HepG2 (cell line): ENCODE measurements around the gene MT4. TPM values are rescaled to one million over a fixed set of nuclear protein-coding genes. Genes with fewer than 3 reads are reported as not detected.

Experiments
- FOXC1 ChIP-seq: sonication (generic); formaldehyde crosslinking; IDR thresholded peaks from 2 replicates; pipeline ENCODE4 v1.8.0; 2022; ENCODE audit warnings: mild to moderate bottlenecking, missing genetic modification reagents, borderline replicate concordance
- GABPB1 ChIP-seq: IDR thresholded peaks from 2 replicates; pipeline ENCODE4 v1.6.1; 2016; ENCODE audit warnings: mild to moderate bottlenecking, missing genetic modification reagents, moderate library complexity, missing compliant biosample characterization
- GFI1 ChIP-seq: sonication (generic); formaldehyde crosslinking; IDR thresholded peaks from 2 replicates; pipeline ENCODE4 v1.5.0; 2020; ENCODE audit warnings: missing genetic modification reagents, mild to moderate bottlenecking, borderline replicate concordance
- PITX1 ChIP-seq: sonication (generic); formaldehyde crosslinking; IDR thresholded peaks from 2 replicates; pipeline ENCODE4 v1.5.1; 2020; ENCODE audit warnings: mild to moderate bottlenecking, missing genetic modification reagents
- SOX6 ChIP-seq, 2 experiments: fragments of 450-650 bp in 1 of 2; sonication (generic) in 1 of 2; formaldehyde crosslinking in 1 of 2; IDR thresholded peaks; 2 replicates each; pipeline versions ENCODE4 v1.4.0 to v1.6.1; 2017 to 2020; ENCODE audit warnings: antibody characterized with exemption in 1 of 2, mild to moderate bottlenecking in 1 of 2, missing genetic modification reagents in 1 of 2
- SRY ChIP-seq: sonication (generic); formaldehyde crosslinking; IDR thresholded peaks from 2 replicates; pipeline ENCODE4 v1.8.0; 2022; ENCODE audit warnings: mild to moderate bottlenecking, missing genetic modification reagents
- ZFP62 ChIP-seq: sonication (generic); formaldehyde crosslinking; IDR thresholded peaks from 2 replicates; pipeline ENCODE4 v1.4.0; 2020; ENCODE audit warnings: missing genetic modification reagents
- ZMYM3 ChIP-seq: sonication (generic); formaldehyde crosslinking; IDR thresholded peaks from 2 replicates; pipeline ENCODE4 v1.5.1; 2020; ENCODE audit warnings: mild to moderate bottlenecking, missing genetic modification reagents
- ZNF563 ChIP-seq: sonication (generic); formaldehyde crosslinking; IDR thresholded peaks from 2 replicates; pipeline ENCODE4 v1.8.0; 2022; ENCODE audit warnings: mild to moderate bottlenecking, moderate library complexity, missing genetic modification reagents
- polyA plus RNA-seq, 8 experiments: library from polyadenylated mRNA; depleted of rRNA in 3 of 8; stranded (reverse) in 7 of 8; unstranded in 1 of 8; fragments of >200 nt; fragmentation: Illumina TruSeq in 4 of 8; extraction: Trizol in 4 of 8; gene quantifications; 2 replicates each; pipeline versions ENCODE4 v1.2.1 to v1.2.3, GENCODE V29; 2011 to 2016; ENCODE audit warnings: low read depth in 4 of 8, missing spikeins in 1 of 8, mixed read lengths in 1 of 8; ENCODE audit not compliant: insufficient read depth in 1 of 8
- total RNA-seq, 5 experiments: library from RNA; depleted of rRNA; stranded (reverse); fragments of >200 nt; fragmentation: Illumina TruSeq; extraction: Trizol; gene quantifications; 2 replicates each; pipeline ENCODE4 v1.2.3, GENCODE V29; 2016; ENCODE audit warnings: low read depth in 1 of 5
- TF ChIP-seq, protein P1 (sequence below): sonication (generic); formaldehyde crosslinking; IDR thresholded peaks from 2 replicates; pipeline ENCODE4 v1.5.0; 2020; ENCODE audit warnings: mild to moderate bottlenecking, missing genetic modification reagents
- TF ChIP-seq, protein P2 (sequence below): sonication (generic); formaldehyde crosslinking; IDR thresholded peaks from 2 replicates; pipeline ENCODE4 v1.9.0; 2022; ENCODE audit warnings: missing genetic modification reagents, mild to moderate bottlenecking, borderline replicate concordance
- TF ChIP-seq, protein P3 (sequence below): sonication (generic); formaldehyde crosslinking; IDR thresholded peaks from 2 replicates; pipeline ENCODE4 v1.4.0; 2020; ENCODE audit warnings: missing genetic modification reagents
- TF ChIP-seq, protein P4 (sequence below): sonication (generic); formaldehyde crosslinking; IDR thresholded peaks from 2 replicates; pipeline ENCODE4 v1.5.1; 2020; ENCODE audit warnings: mild to moderate bottlenecking, missing genetic modification reagents
- TF ChIP-seq, protein P5 (sequence below): sonication (generic); formaldehyde crosslinking; IDR thresholded peaks from 2 replicates; pipeline ENCODE4 v1.5.0; 2020; ENCODE audit warnings: mild to moderate bottlenecking, missing genetic modification reagents, moderate library complexity
- TF ChIP-seq, protein P6 (sequence below): sonication (generic); formaldehyde crosslinking; IDR thresholded peaks from 2 replicates; pipeline ENCODE4 v1.8.0; 2022; ENCODE audit warnings: mild to moderate bottlenecking, missing genetic modification reagents, borderline replicate concordance
- TF ChIP-seq, protein P7 (sequence below): sonication (generic); formaldehyde crosslinking; IDR thresholded peaks from 2 replicates; pipeline ENCODE4 v1.8.1; 2023; ENCODE audit warnings: mild to moderate bottlenecking, missing genetic modification reagents, borderline replicate concordance

The MT4 gene
- total and polyA plus RNA-seq, 2 of the 13 experiments (the other 11 are each of a cell fraction or from before 2014, with no cell fraction given) = not detected

DNA sequence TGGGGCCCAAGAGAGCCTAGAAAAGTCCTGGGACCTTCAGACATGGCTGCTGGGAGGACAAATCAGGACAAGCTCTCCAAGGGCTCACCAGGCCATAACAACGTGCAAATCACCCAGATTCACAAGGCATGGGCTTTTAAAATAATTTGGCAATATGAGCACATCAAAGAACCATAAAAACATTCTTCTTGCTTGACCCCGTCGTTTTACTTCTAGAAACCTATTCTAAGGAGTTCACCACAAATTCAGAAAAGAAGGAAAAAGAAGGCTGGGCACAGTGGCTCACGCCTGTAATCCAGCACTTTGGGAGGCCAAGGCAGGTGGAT lies 12.4 kb downstream of the MT4 start (continued):
- TF ChIP-seq, protein P1, sequence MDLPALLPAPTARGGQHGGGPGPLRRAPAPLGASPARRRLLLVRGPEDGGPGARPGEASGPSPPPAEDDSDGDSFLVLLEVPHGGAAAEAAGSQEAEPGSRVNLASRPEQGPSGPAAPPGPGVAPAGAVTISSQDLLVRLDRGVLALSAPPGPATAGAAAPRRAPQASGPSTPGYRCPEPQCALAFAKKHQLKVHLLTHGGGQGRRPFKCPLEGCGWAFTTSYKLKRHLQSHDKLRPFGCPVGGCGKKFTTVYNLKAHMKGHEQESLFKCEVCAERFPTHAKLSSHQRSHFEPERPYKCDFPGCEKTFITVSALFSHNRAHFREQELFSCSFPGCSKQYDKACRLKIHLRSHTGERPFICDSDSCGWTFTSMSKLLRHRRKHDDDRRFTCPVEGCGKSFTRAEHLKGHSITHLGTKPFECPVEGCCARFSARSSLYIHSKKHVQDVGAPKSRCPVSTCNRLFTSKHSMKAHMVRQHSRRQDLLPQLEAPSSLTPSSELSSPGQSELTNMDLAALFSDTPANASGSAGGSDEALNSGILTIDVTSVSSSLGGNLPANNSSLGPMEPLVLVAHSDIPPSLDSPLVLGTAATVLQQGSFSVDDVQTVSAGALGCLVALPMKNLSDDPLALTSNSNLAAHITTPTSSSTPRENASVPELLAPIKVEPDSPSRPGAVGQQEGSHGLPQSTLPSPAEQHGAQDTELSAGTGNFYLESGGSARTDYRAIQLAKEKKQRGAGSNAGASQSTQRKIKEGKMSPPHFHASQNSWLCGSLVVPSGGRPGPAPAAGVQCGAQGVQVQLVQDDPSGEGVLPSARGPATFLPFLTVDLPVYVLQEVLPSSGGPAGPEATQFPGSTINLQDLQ = no peak
- TF ChIP-seq SOX6 (IDR thresholded peaks at IDR 0.05) (no peak), SOX6 (CRISPR knock-in tag; IDR thresholded peaks at IDR 0.05) (0 out of 2 replicates have a peak, but pooled peaks have one; percentile 14), ZNF563 (CRISPR knock-in tag) (0 out of 2 replicates have a peak, but pooled peaks have one; percentile 11), FOXC1 (CRISPR knock-in tag) (peak; percentile 3; the same call in 1 of the 2 replicates), SRY (CRISPR knock-in tag) (no peak), GFI1 (no peak), GABPB1 (no peak), ZMYM3 (no peak), PITX1 (CRISPR knock-in tag) (0 out of 2 replicates have a peak, but pooled peaks have one; percentile 1), ZFP62 (CRISPR knock-in tag) (no peak)
- TF ChIP-seq, protein P2, sequence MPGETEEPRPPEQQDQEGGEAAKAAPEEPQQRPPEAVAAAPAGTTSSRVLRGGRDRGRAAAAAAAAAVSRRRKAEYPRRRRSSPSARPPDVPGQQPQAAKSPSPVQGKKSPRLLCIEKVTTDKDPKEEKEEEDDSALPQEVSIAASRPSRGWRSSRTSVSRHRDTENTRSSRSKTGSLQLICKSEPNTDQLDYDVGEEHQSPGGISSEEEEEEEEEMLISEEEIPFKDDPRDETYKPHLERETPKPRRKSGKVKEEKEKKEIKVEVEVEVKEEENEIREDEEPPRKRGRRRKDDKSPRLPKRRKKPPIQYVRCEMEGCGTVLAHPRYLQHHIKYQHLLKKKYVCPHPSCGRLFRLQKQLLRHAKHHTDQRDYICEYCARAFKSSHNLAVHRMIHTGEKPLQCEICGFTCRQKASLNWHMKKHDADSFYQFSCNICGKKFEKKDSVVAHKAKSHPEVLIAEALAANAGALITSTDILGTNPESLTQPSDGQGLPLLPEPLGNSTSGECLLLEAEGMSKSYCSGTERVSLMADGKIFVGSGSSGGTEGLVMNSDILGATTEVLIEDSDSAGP = 0 out of 2 replicates have a peak, but pooled peaks have one; percentile 10
- TF ChIP-seq, protein P3, sequence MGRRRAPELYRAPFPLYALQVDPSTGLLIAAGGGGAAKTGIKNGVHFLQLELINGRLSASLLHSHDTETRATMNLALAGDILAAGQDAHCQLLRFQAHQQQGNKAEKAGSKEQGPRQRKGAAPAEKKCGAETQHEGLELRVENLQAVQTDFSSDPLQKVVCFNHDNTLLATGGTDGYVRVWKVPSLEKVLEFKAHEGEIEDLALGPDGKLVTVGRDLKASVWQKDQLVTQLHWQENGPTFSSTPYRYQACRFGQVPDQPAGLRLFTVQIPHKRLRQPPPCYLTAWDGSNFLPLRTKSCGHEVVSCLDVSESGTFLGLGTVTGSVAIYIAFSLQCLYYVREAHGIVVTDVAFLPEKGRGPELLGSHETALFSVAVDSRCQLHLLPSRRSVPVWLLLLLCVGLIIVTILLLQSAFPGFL (CRISPR knock-in tag) = no peak
- TF ChIP-seq, protein P4, sequence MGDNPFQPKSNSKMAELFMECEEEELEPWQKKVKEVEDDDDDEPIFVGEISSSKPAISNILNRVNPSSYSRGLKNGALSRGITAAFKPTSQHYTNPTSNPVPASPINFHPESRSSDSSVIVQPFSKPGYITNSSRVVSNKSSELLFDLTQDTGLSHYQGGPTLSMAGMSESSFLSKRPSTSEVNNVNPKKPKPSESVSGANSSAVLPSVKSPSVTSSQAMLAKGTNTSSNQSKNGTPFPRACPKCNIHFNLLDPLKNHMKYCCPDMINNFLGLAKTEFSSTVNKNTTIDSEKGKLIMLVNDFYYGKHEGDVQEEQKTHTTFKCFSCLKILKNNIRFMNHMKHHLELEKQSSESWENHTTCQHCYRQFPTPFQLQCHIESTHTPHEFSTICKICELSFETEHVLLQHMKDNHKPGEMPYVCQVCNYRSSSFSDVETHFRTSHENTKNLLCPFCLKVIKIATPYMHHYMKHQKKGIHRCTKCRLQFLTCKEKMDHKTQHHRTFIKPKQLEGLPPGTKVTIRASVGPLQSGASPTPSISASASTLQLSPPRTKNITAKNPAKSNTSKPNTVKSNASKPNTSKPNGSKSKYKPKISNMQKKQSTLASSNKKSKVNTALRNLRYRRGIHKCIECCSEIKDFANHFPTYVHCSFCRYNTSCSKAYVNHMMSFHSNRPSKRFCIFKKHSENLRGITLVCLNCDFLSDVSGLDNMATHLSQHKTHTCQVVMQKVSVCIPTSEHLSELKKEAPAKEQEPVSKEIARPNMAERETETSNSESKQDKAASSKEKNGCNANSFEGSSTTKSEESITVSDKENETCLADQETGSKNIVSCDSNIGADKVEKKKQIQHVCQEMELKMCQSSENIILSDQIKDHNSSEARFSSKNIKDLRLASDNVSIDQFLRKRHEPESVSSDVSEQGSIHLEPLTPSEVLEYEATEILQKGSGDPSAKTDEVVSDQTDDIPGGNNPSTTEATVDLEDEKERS (CRISPR knock-in tag) = 0 out of 2 replicates have a peak, but pooled peaks have one; percentile 11
- TF ChIP-seq, protein P5, sequence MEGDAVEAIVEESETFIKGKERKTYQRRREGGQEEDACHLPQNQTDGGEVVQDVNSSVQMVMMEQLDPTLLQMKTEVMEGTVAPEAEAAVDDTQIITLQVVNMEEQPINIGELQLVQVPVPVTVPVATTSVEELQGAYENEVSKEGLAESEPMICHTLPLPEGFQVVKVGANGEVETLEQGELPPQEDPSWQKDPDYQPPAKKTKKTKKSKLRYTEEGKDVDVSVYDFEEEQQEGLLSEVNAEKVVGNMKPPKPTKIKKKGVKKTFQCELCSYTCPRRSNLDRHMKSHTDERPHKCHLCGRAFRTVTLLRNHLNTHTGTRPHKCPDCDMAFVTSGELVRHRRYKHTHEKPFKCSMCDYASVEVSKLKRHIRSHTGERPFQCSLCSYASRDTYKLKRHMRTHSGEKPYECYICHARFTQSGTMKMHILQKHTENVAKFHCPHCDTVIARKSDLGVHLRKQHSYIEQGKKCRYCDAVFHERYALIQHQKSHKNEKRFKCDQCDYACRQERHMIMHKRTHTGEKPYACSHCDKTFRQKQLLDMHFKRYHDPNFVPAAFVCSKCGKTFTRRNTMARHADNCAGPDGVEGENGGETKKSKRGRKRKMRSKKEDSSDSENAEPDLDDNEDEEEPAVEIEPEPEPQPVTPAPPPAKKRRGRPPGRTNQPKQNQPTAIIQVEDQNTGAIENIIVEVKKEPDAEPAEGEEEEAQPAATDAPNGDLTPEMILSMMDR = no peak
- TF ChIP-seq, protein P6, sequence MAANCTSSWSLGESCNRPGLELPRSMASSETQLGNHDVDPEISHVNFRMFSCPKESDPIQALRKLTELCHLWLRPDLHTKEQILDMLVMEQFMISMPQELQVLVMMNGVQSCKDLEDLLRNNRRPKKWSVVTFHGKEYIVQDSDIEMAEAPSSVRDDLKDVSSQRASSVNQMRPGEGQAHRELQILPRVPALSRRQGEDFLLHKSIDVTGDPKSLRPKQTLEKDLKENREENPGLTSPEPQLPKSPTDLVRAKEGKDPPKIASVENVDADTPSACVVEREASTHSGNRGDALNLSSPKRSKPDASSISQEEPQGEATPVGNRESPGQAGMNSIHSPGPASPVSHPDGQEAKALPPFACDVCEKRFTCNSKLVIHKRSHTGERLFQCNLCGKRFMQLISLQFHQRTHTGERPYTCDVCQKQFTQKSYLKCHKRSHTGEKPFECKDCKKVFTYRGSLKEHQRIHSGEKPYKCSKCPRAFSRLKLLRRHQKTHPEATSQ (CRISPR knock-in tag) = no peak
- TF ChIP-seq, protein P7, sequence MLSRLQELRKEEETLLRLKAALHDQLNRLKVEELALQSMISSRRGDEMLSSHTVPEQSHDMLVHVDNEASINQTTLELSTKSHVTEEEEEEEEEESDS (CRISPR knock-in tag) = no peak
